Activated naive CD8-positive, alpha-beta T cell treated with anti-CD3 and anti-CD28 coated beads for 36 hours (primary cell): ENCODE data around the gene NPAS3. TPM values are rescaled to one million over a fixed set of nuclear protein-coding genes. Genes with fewer than 3 reads are reported as not detected.

Experiments
- DNase-seq: peaks from one replicate; pipeline ENCODE4 v3.0.0; 2021
- H3K27ac Mint-ChIP-seq: one replicate; pipeline ENCODE4 v1.8.0; 2022; ENCODE audit warnings: mild to moderate bottlenecking, moderate library complexity, mixed read lengths
- H3K27me3 Mint-ChIP-seq: one replicate; pipeline ENCODE4 v1.8.0; 2022; ENCODE audit warnings: mild to moderate bottlenecking, mixed read lengths
- H3K36me3 Mint-ChIP-seq: one replicate; pipeline ENCODE4 v1.8.0; 2021; ENCODE audit warnings: mild to moderate bottlenecking, mixed read lengths
- H3K4me1 Mint-ChIP-seq: one replicate; pipeline ENCODE4 v1.8.0; 2021; ENCODE audit warnings: mixed read lengths
- H3K4me3 Mint-ChIP-seq: one replicate; pipeline ENCODE4 v1.8.0; 2022; ENCODE audit warnings: mild to moderate bottlenecking, moderate library complexity, mixed read lengths
- H3K9me3 Mint-ChIP-seq: one replicate; pipeline ENCODE4 v1.8.0; 2022; ENCODE audit warnings: mixed read lengths
- total RNA-seq, 2 experiments: library from RNA; stranded (reverse); gene quantifications; one replicate each; pipeline ENCODE4 v1.2.3, GENCODE V29; 2021

The NPAS3 gene
- total RNA-seq, 2 experiments from 2014 or later = not detected

GRCh38 chr14:33191855-33192254 lies 253.2 kb downstream of the NPAS3 start:
- no peaks in the 10 kb centered on the region for H3K36me3 Mint-ChIP-seq
- no peaks in the 10 kb centered on the region for H3K27me3 Mint-ChIP-seq
- no peak for DNase-seq
- H3K4me1 Mint-ChIP-seq = no peaks in the 10 kb centered on the region
- H3K9me3 Mint-ChIP-seq = no peaks in the 10 kb centered on the region
- no peak overlapping the region for H3K27ac Mint-ChIP-seq
- no peak overlapping the region for H3K4me3 Mint-ChIP-seq

DNA sequence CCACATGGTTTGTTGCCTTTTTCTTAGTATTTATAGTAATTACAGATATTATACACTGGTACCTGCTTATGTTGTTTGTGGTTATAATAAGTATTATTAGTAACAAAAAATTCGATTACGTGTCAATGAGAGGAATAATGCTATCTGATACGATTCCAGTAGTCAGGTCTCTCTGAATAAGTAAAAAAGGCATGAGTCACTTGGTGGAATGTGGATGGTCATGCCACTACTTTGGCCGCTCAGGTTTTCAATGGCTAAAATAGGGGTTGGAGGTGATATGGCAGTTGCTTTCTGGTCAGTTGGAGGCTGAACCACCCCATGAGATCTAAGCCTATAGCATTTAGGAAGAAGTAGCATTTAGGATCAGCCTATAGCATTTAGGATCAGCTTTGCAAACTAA lies 255.9 kb downstream of the NPAS3 start:
- H3K36me3 Mint-ChIP-seq = no peaks in the 10 kb centered on the region

GRCh38 chr14:33198684-33199083 lies 260.0 kb downstream of the NPAS3 start:
- no peak overlapping the region for H3K4me3 Mint-ChIP-seq
- peaks cover 1% of the 10 kb centered on the region for H3K9me3 Mint-ChIP-seq
- no peaks in the 10 kb centered on the region for H3K4me1 Mint-ChIP-seq
- no peak for DNase-seq
- H3K27me3 Mint-ChIP-seq = no peaks in the 10 kb centered on the region
- H3K36me3 Mint-ChIP-seq = no peaks in the 10 kb centered on the region
- no peak overlapping the region for H3K27ac Mint-ChIP-seq

More for the DNA sequence above, 255.9 kb downstream of the NPAS3 start:
- no peak for DNase-seq
- Mint-ChIP-seq H3K9me3 (no peaks in the 10 kb centered on the region), H3K4me1 (no peaks in the 10 kb centered on the region), H3K27ac (no peak overlapping the region), H3K4me3 (no peak overlapping the region), H3K27me3 (no peaks in the 10 kb centered on the region)

GRCh38 chr14:33201116-33201515 lies 262.4 kb downstream of the NPAS3 start:
- Mint-ChIP-seq H3K9me3 (peaks cover 1% of the 10 kb centered on the region), H3K27ac (no peak overlapping the region), H3K4me3 (no peak overlapping the region), H3K27me3 (no peaks in the 10 kb centered on the region), H3K4me1 (no peaks in the 10 kb centered on the region), H3K36me3 (no peaks in the 10 kb centered on the region)
- no peak for DNase-seq

DNA sequence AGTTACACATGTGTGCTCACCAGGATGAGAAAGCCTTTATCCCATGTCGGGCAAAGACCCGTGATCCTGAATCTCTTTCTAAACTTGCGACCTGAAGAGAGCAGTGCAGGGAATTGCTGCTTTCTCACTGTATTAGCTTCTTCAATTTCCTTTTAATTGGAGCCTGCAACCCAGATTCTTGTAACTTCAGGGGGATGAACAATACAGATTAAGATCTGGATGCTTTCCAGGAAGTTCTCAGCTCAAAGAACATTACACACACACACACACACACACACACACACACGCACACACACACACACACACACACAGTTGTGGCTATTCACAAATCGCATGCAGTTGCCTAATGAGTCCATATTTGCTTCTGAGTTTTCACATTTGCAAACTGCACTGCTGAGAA lies 268.3 kb downstream of the NPAS3 start:
- Mint-ChIP-seq H3K36me3 (no peaks in the 10 kb centered on the region), H3K27ac (no peak overlapping the region), H3K9me3 (peaks cover 1% of the 10 kb centered on the region), H3K4me1 (no peaks in the 10 kb centered on the region), H3K27me3 (no peaks in the 10 kb centered on the region), H3K4me3 (no peak overlapping the region)
- no peak for DNase-seq

DNA sequence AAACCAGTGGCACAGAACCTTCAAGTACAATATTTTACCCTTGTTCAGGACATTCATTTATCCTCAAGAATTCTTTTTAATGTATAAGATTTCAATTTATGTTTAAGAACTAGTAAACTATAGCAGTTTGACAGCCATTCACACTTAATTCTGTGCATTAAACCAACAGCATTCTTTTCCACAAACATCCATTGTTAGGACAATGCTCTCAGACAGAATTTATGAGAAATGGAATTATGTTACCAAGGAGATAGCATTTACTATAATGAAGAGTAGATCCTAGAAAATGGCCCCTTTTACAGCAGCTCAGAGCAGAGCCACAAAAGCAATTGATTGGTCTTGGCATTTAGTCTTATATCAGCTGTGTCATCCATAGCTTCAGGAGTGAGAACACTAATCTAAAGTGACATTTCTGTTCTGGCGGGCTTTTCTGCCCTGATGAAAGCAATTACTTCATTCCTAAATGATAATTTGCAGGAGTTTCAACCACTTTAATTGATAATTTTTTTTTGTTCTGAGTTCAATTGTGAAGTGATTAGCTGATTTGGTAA lies 268.9 kb downstream of the NPAS3 start:
- no peaks in the 10 kb centered on the region for H3K36me3 Mint-ChIP-seq

GRCh38 chr14:33210311-33210710 lies 271.6 kb downstream of the NPAS3 start:
- Mint-ChIP-seq H3K36me3 (no peaks in the 10 kb centered on the region), H3K4me3 (no peak overlapping the region), H3K4me1 (no peaks in the 10 kb centered on the region), H3K27ac (no peak overlapping the region), H3K27me3 (no peaks in the 10 kb centered on the region), H3K9me3 (no peaks in the 10 kb centered on the region)
- no peak for DNase-seq

More for the DNA sequence above, 268.9 kb downstream of the NPAS3 start:
- no peaks in the 10 kb centered on the region for H3K4me1 Mint-ChIP-seq
- no peak overlapping the region for H3K27ac Mint-ChIP-seq
- no peaks in the 10 kb centered on the region for H3K27me3 Mint-ChIP-seq
- peaks cover 1% of the 10 kb centered on the region for H3K9me3 Mint-ChIP-seq
- no peak overlapping the region for H3K4me3 Mint-ChIP-seq
- no peak for DNase-seq

GRCh38 chr14:33218026-33218425 lies 279.3 kb downstream of the NPAS3 start:
- no peak overlapping the region for H3K27ac Mint-ChIP-seq
- H3K4me1 Mint-ChIP-seq = no peaks in the 10 kb centered on the region
- H3K27me3 Mint-ChIP-seq = no peaks in the 10 kb centered on the region
- no peaks in the 10 kb centered on the region for H3K36me3 Mint-ChIP-seq
- peaks cover 3% of the 10 kb centered on the region for H3K9me3 Mint-ChIP-seq
- H3K4me3 Mint-ChIP-seq = no peak overlapping the region
- no peak for DNase-seq

DNA sequence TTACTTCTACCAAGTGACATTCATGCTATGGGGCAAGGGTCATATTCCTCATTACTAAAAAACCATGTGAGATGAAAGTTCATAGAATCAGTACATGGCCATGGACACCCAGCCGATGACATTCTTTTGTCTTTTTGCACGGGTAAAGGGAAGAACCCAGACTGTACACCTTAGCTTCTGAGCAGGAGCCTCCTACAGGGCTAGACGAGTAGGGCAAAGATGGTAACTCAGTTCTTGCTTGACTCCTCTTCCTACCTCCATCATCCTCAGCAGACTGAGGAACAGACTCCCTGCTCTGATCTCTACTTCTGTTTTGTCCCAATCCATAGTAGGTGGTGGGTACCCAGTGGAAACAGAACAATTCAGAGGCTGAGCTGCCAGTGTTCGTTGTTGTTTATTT lies 281.3 kb downstream of the NPAS3 start:
- Mint-ChIP-seq H3K36me3 (no peaks in the 10 kb centered on the region), H3K9me3 (peaks cover 3% of the 10 kb centered on the region), H3K4me1 (no peaks in the 10 kb centered on the region), H3K27ac (no peak overlapping the region), H3K27me3 (no peaks in the 10 kb centered on the region), H3K4me3 (no peak overlapping the region)
- no peak for DNase-seq

DNA sequence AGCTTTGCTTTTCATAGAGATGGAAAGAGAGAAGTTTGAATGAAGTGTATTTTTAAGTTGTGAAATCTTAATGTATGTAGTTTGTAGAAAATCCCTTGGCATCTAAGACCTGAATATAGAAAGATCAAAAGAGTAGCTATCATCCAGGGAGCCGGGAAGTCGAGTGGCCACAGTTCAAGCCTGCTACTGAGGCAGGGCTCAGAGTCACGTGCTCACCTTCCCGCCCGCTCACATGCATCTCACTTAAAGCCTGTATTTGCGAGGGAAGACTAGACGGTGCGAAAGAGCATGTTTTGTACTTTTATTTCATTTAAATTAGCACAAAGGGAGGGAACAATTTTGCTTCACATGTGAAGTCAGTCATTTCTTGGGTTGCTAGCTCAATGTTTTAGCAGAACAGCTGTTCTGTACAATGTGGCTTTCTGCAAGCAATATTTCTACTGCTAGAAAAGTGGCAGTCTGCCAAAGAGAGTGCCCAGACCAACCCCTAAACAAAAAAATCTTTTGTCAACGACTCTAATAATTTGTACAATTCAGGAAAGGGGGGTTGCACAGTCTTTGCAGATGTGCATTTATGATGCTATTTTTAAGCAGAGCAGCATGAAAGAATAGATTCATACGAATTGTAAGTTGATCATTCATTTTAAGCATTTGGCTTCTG lies 290.7 kb downstream of the NPAS3 start:
- Mint-ChIP-seq H3K27ac (no peak overlapping the region), H3K9me3 (peaks cover 4% of the 10 kb centered on the region), H3K27me3 (no peaks in the 10 kb centered on the region), H3K4me3 (no peak overlapping the region), H3K36me3 (no peaks in the 10 kb centered on the region), H3K4me1 (no peaks in the 10 kb centered on the region)
- DNase-seq = no peak

GRCh38 chr14:33230021-33230420 lies 291.3 kb downstream of the NPAS3 start:
- no peaks in the 10 kb centered on the region for H3K27me3 Mint-ChIP-seq
- no peak overlapping the region for H3K4me3 Mint-ChIP-seq
- H3K9me3 Mint-ChIP-seq = peaks cover 4% of the 10 kb centered on the region
- H3K4me1 Mint-ChIP-seq = no peaks in the 10 kb centered on the region
- no peak for DNase-seq
- no peaks in the 10 kb centered on the region for H3K36me3 Mint-ChIP-seq
- no peak overlapping the region for H3K27ac Mint-ChIP-seq

GRCh38 chr14:33232031-33232430 lies 293.4 kb downstream of the NPAS3 start:
- no peaks in the 10 kb centered on the region for H3K27me3 Mint-ChIP-seq
- H3K27ac Mint-ChIP-seq = no peak overlapping the region
- H3K36me3 Mint-ChIP-seq = no peaks in the 10 kb centered on the region
- no peak overlapping the region for H3K4me3 Mint-ChIP-seq
- DNase-seq = no peak
- no peaks in the 10 kb centered on the region for H3K4me1 Mint-ChIP-seq
- H3K9me3 Mint-ChIP-seq = peaks cover 4% of the 10 kb centered on the region

- no peak overlapping the region for H3K27ac Mint-ChIP-seq
- H3K4me3 Mint-ChIP-seq = no peak overlapping the region
- DNase-seq = no peak
- no peaks in the 10 kb centered on the region for H3K4me1 Mint-ChIP-seq
- no peaks in the 10 kb centered on the region for H3K36me3 Mint-ChIP-seq
- H3K9me3 Mint-ChIP-seq = no peaks in the 10 kb centered on the region
- H3K27me3 Mint-ChIP-seq = no peaks in the 10 kb centered on the region
Measured at GRCh38 chr14:33237115-33237740, 298.5 kb downstream of the NPAS3 start.

DNA sequence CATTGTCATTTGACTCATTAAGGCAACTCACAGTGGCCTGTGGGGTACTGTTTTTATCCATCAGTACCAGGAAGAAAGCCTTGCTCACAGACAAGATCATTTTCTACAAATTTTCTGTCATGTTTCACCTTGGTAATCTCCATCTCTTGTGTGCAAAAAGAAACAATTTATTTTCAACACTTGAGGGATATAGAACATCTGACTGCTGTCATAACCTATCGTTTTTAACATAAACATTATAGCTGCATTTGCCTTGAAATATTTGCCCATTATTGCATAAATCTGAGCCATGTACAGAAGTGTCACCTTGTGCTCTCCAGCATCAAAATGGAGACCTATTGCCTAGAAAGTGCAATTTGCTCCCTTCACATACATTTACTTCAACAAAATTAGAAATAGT lies 300.8 kb downstream of the NPAS3 start:
- Mint-ChIP-seq H3K4me1 (no peaks in the 10 kb centered on the region), H3K27me3 (no peaks in the 10 kb centered on the region), H3K4me3 (no peak overlapping the region)

DNA sequence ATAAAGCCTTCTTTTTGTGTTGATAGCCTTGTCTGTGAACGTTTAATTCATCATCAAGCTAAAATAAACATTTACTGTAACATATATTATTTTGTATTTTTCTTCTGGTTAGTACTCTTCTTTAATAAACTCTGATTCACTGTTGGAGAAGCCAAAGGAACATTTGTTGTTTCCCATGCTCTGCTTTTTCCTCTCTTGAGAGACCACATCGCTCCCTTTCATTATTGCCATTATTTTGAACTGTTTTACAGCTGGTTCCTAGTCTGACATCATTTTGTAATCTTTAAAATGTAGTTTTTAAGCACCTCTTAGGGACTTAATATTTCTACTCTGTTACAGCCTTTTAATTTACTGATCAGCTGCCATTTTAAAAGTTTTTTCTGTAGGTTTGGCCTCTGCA lies 301.8 kb downstream of the NPAS3 start:
- no peak for DNase-seq
- Mint-ChIP-seq H3K4me1 (no peaks in the 10 kb centered on the region), H3K36me3 (no peaks in the 10 kb centered on the region), H3K27me3 (no peaks in the 10 kb centered on the region), H3K9me3 (peaks cover 1% of the 10 kb centered on the region), H3K4me3 (no peak overlapping the region), H3K27ac (no peak overlapping the region)

More for the DNA sequence above, 300.8 kb downstream of the NPAS3 start:
- peaks cover 1% of the 10 kb centered on the region for H3K9me3 Mint-ChIP-seq
- H3K27ac Mint-ChIP-seq = no peak overlapping the region
- DNase-seq = no peak
- no peaks in the 10 kb centered on the region for H3K36me3 Mint-ChIP-seq

GRCh38 chr14:33241331-33241730 lies 302.7 kb downstream of the NPAS3 start:
- DNase-seq = no peak
- H3K27me3 Mint-ChIP-seq = no peaks in the 10 kb centered on the region
- no peaks in the 10 kb centered on the region for H3K4me1 Mint-ChIP-seq
- no peak overlapping the region for H3K4me3 Mint-ChIP-seq
- peaks cover 1% of the 10 kb centered on the region for H3K9me3 Mint-ChIP-seq
- H3K36me3 Mint-ChIP-seq = no peaks in the 10 kb centered on the region
- no peak overlapping the region for H3K27ac Mint-ChIP-seq
